ENCODE data around the gene NIPAL3. TPM values are rescaled to one million over a fixed set of nuclear protein-coding genes. Genes with fewer than 3 reads are reported as not detected.

NIPAL3 gene
- total RNA-seq, 4 donors from 2014 or later = 18.3 to 31.1 (median 26.6) TPM

DNA sequence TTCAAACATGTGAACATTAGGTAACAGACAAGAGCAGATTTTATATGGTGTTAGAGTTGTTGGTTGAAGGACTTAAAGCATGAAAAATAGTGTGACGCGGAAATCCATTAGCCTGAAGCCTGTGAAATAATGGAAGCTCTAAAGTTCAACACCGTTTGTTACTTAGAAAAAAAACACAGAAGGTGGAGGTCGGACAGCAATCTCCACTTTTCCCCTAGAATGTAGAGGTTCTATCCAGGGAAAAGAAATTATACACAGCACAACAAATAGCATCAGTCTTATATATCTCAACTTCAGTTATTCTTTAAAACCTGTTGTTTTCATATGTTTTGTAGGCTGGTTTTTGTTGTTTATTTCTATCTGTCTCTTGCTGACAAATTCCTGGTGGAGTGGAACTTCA lies 89.0 kb downstream of the NIPAL3 start:
- intact Hi-C loops (cut with DNase I) = loop anchor here (10.0 kb wide), 2 partner anchors 90 to 130 kb away; partner anchors contain the start of genes NIPAL3 and STPG1
- Histone ChIP-seq H3K27me3 (no peaks in the 10 kb centered on the region), H3K4me1 (peaks cover 2 to 25% (median 18%) of the 10 kb centered on the region in 4 donors), H3K27ac (replicated peaks in 1 of 4) (peak overlapping the region in 1 of 4 donors; percentile 3), H3K9me3 (no peaks in the 10 kb centered on the region), H3K36me3 (no peaks in the 10 kb centered on the region), H3K4me3 (no peak overlapping the region)
- DNase-seq (ENCODE audit: extremely low spot score) = no peak
- no peak for TF ChIP-seq POLR2AphosphoS5 (IDR thresholded peaks at IDR 0.05)
- no peak for TF ChIP-seq POLR2A (IDR thresholded peaks at IDR 0.05; ENCODE audit: low read depth)
- TF ChIP-seq EP300 (IDR thresholded peaks at IDR 0.05) = no peak
- TF ChIP-seq CTCF (IDR thresholded peaks at IDR 0.05) = no peak
- WGBS = 93% methylated on average over 4 of the region's 4 CpGs

GRCh38 chr1:24505816-24506215 lies 90.2 kb downstream of the NIPAL3 start:
- no peak for DNase-seq (ENCODE audit: extremely low spot score)
- TF ChIP-seq EP300 (IDR thresholded peaks at IDR 0.05) = no peak
- no peak for TF ChIP-seq POLR2A (IDR thresholded peaks at IDR 0.05; ENCODE audit: low read depth)
- TF ChIP-seq POLR2AphosphoS5 (IDR thresholded peaks at IDR 0.05) = no peak
- TF ChIP-seq CTCF (IDR thresholded peaks at IDR 0.05) = no peak
- intact Hi-C loops (cut with DNase I) = loop anchor here (10.0 kb wide), 2 partner anchors 91 to 129 kb away; partner anchors contain the start of genes NIPAL3 and STPG1

GRCh38 chr1:24506691-24507381 lies 91.2 kb downstream of the NIPAL3 start:
- 88% methylated on average over 5 of the region's 5 CpGs for WGBS
- Histone ChIP-seq H3K36me3 (no peaks in the 10 kb centered on the region), H3K27ac (replicated peaks in 1 of 4) (no peak overlapping the region), H3K9me3 (no peaks in the 10 kb centered on the region), H3K27me3 (no peaks in the 10 kb centered on the region), H3K4me1 (peaks cover 2 to 18% (median 13%) of the 10 kb centered on the region in 4 donors), H3K4me3 (no peak overlapping the region)
- no peak for DNase-seq (ENCODE audit: extremely low spot score)
- TF ChIP-seq POLR2AphosphoS5 (IDR thresholded peaks at IDR 0.05) = no peak
- TF ChIP-seq POLR2A (IDR thresholded peaks at IDR 0.05; ENCODE audit: low read depth) = no peak
- TF ChIP-seq CTCF (IDR thresholded peaks at IDR 0.05) = no peak
- TF ChIP-seq EP300 (IDR thresholded peaks at IDR 0.05) = no peak
- intact Hi-C loops (cut with DNase I) = loop anchor here (10.0 kb wide), 2 partner anchors 92 to 128 kb away; partner anchors contain the start of genes NIPAL3 and STPG1

More at GRCh38 chr1:24505816-24506215, 90.2 kb downstream of the NIPAL3 start:
- H3K4me1 ChIP-seq = peaks cover 2 to 25% (median 18%) of the 10 kb centered on the region in 4 donors
- no peak overlapping the region for H3K27ac ChIP-seq (replicated peaks in 1 of 4)
- H3K36me3 ChIP-seq = no peaks in the 10 kb centered on the region
- H3K4me3 ChIP-seq = no peak overlapping the region
- 91% methylated on average over 4 of the region's 4 CpGs for WGBS
- no peaks in the 10 kb centered on the region for H3K27me3 ChIP-seq
- H3K9me3 ChIP-seq = no peaks in the 10 kb centered on the region

DNA sequence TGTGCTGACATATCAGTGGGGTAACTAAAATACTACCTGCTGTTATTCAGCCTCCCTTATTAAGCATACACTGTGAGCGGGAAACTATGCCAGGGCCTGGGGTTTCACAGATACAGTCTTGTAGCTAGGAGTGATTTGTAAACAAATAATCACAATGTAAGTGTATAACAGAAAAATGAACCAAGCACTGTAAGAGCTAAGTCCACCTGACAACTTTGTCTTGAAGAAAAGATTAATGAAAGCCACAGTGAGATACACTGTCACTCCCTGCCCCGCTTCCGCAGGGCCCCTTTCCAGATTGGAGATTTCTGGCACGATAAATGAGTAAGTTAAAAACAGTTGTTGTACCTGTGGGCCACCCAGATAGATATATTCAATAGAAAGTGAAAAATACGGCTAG lies 91.8 kb downstream of the NIPAL3 start:
- H3K9me3 ChIP-seq = no peaks in the 10 kb centered on the region
- intact Hi-C loops (cut with DNase I) = loop anchor here (10.0 kb wide), 2 partner anchors 93 to 127 kb away; partner anchors contain the start of genes NIPAL3 and STPG1
- peaks cover 2 to 13% (median 11%) of the 10 kb centered on the region in 4 donors for H3K4me1 ChIP-seq
- WGBS = 94% methylated on average over 5 of the region's 5 CpGs
- no peaks in the 10 kb centered on the region for H3K27me3 ChIP-seq
- DNase-seq (ENCODE audit: extremely low spot score) = no peak
- H3K27ac ChIP-seq (replicated peaks in 1 of 4) = no peak overlapping the region
- H3K4me3 ChIP-seq = no peak overlapping the region
- TF ChIP-seq POLR2A (IDR thresholded peaks at IDR 0.05; ENCODE audit: low read depth) = no peak
- TF ChIP-seq POLR2AphosphoS5 (IDR thresholded peaks at IDR 0.05) = no peak
- no peak for TF ChIP-seq EP300 (IDR thresholded peaks at IDR 0.05)
- TF ChIP-seq CTCF (IDR thresholded peaks at IDR 0.05) = no peak
- H3K36me3 ChIP-seq = no peaks in the 10 kb centered on the region

All from esophagus muscularis mucosa (tissue), 4 donors.